ENCODE data around the gene OPRD1.
A peak's percentile ranks its signal among the peaks of the same experiment; 100 is the strongest.
"Not testable (repeated sequence)": the region's sequence is repeated elsewhere in the genome, so short reads cannot be mapped to it uniquely, and the experiment has no call there.

Gene OPRD1

DNA sequence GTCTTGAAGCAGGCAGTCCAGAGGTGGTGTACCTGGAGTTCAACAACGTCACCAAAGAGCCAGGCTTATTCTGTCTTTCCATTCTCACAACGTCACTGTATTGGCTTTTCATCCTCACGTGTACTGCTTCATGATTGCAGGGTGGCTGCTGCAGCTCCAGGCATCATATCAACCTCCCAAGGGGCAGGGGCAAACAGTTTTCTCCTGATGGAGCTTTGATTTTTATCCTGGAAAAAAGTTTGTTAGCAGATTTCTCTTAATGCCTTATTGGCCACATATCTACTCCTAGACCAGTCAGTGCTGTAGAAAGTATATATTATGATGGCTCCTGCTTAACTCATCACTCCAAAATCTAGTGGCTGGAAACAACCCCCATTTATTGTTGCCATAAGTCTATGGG is 8.3 kb upstream of the OPRD1 start:
- no peaks in the 10 kb centered on the region for H3K4me1 ChIP-seq (ENCODE audit: control insufficient read depth, insufficient read depth, low read length)
- H3K27me3 ChIP-seq (ENCODE audit: control insufficient read depth, insufficient read depth, low read length) = peaks cover 44% of the 10 kb centered on the region
- no peak overlapping the region for H3K9ac ChIP-seq (ENCODE audit: low read depth, low read length)
- H3K9me3 ChIP-seq (replicated peaks; ENCODE audit: low read length) = no peaks in the 10 kb centered on the region
- no peaks in the 10 kb centered on the region for H3K36me3 ChIP-seq (ENCODE audit: insufficient read depth, low read length)
- no peak overlapping the region for H3K4me3 ChIP-seq (ENCODE audit: low read length)
- no peak overlapping the region for H3K4me2 ChIP-seq (ENCODE audit: low read length)

DNA sequence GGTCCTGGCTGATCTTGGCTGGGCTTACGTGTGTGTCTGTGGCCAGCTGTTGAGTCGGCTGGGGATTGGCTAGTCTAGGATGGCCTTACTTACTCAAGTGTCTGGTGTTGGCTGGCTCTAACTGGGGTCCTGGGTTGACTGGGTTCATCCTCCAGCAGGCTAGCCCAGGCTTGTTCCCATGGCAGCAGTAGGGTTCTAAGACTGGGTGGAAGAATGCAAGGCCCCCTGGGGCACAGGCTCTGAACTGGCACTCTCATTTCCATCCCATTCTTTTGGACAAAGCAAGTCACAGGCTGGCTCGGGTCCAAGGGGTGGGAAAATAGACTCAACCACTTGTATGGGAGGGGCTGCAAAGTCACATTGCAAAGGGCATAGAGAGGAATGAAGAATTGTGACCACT is 7.9 kb upstream of the OPRD1 start:
- no peak overlapping the region for H3K4me2 ChIP-seq (ENCODE audit: low read length)
- no peaks in the 10 kb centered on the region for H3K4me1 ChIP-seq (ENCODE audit: control insufficient read depth, insufficient read depth, low read length)
- no peak overlapping the region for H3K4me3 ChIP-seq (ENCODE audit: low read length)
- H3K9me3 ChIP-seq (replicated peaks; ENCODE audit: low read length) = no peaks in the 10 kb centered on the region
- H3K36me3 ChIP-seq (ENCODE audit: insufficient read depth, low read length) = no peaks in the 10 kb centered on the region
- H3K9ac ChIP-seq (ENCODE audit: low read depth, low read length) = no peak overlapping the region
- H3K27me3 ChIP-seq (ENCODE audit: control insufficient read depth, insufficient read depth, low read length) = peaks cover 44% of the 10 kb centered on the region

- Histone ChIP-seq H3K36me3 (ENCODE audit: insufficient read depth, low read length) (no peaks in the 10 kb centered on the region), H3K4me1 (ENCODE audit: control insufficient read depth, insufficient read depth, low read length) (no peaks in the 10 kb centered on the region), H3K4me3 (ENCODE audit: low read length) (no peak overlapping the region), H3K9me3 (replicated peaks; ENCODE audit: low read length) (no peaks in the 10 kb centered on the region), H3K4me2 (ENCODE audit: low read length) (no peak overlapping the region), H3K9ac (ENCODE audit: low read depth, low read length) (no peak overlapping the region), H3K27me3 (ENCODE audit: control insufficient read depth, insufficient read depth, low read length) (peaks cover 54% of the 10 kb centered on the region)
Observed at GRCh38 chr1:28807046-28807445, 4.9 kb upstream of the OPRD1 start.

DNA sequence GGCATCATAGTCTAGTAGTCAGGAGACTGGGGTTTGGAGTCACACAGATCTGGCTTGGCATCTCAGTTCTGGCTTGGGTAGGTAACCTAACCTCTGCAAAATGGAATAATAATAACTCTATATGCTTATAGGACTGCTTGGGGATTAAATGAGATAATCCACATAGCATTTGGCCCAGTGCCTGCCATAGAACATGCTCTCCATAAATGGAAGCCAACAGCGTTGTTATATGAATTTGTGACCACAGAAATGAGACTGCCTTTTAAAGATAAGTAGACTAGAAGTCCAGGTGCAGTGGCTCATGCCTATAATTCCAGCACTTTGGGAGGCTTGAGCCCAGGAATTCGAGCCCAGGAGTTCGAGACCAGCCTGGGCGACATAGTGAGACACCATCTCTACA is 4.0 kb upstream of the OPRD1 start:
- Histone ChIP-seq H3K4me3 (ENCODE audit: low read length) (no peak overlapping the region), H3K9me3 (replicated peaks; ENCODE audit: low read length) (no peaks in the 10 kb centered on the region), H3K36me3 (ENCODE audit: insufficient read depth, low read length) (no peaks in the 10 kb centered on the region), H3K27me3 (ENCODE audit: control insufficient read depth, insufficient read depth, low read length) (peaks cover 59% of the 10 kb centered on the region), H3K4me2 (ENCODE audit: low read length) (no peak overlapping the region), H3K9ac (ENCODE audit: low read depth, low read length) (no peak overlapping the region), H3K4me1 (ENCODE audit: control insufficient read depth, insufficient read depth, low read length) (no peaks in the 10 kb centered on the region)

DNA sequence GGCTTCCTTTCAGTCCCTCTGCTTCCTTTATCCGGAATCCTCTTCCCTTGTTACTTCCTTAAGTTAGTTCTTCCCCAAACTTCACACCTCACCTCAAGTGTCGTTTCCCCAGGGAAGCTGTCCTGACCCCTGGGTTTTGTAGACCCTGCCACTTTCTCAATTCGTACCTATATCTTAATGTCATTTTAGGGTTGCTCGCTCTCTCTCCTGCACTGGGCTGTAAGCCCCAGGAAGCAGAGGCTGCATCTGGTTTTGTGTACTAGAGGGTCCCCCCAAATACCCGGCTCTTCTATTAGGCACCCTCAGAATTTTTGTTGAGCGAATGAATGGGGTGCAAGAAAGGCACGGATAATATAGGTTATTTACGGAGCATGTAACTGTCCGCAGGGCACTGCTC is 603 bp upstream of the OPRD1 start:
- Histone ChIP-seq H3K27me3 (ENCODE audit: control insufficient read depth, insufficient read depth, low read length) (peaks cover 63% of the 10 kb centered on the region), H3K4me3 (ENCODE audit: low read length) (no peak overlapping the region)

GRCh38 chr1:28812669-28813468 is 899 bp downstream of the OPRD1 start:
- Histone ChIP-seq H3K4me2 (ENCODE audit: low read length) (peak overlapping the region; percentile 22), H3K9me3 (replicated peaks; ENCODE audit: low read length) (no peaks in the 10 kb centered on the region), H3K36me3 (ENCODE audit: insufficient read depth, low read length) (no peaks in the 10 kb centered on the region), H3K4me1 (ENCODE audit: control insufficient read depth, insufficient read depth, low read length) (no peaks in the 10 kb centered on the region), H3K9ac (ENCODE audit: low read depth, low read length) (no peak overlapping the region), H3K4me3 (ENCODE audit: low read length) (peak overlapping the region; percentile 57), H3K27me3 (ENCODE audit: control insufficient read depth, insufficient read depth, low read length) (peaks cover 57% of the 10 kb centered on the region)

More for the DNA sequence above, 603 bp upstream of the OPRD1 start:
- Histone ChIP-seq H3K9ac (ENCODE audit: low read depth, low read length) (no peak overlapping the region), H3K9me3 (replicated peaks; ENCODE audit: low read length) (no peaks in the 10 kb centered on the region), H3K4me2 (ENCODE audit: low read length) (no peak overlapping the region), H3K36me3 (ENCODE audit: insufficient read depth, low read length) (no peaks in the 10 kb centered on the region), H3K4me1 (ENCODE audit: control insufficient read depth, insufficient read depth, low read length) (no peaks in the 10 kb centered on the region)

GRCh38 chr1:28813931-28814465 is 2.0 kb downstream of the OPRD1 start:
- no peak overlapping the region for H3K4me2 ChIP-seq (ENCODE audit: low read length)
- H3K9ac ChIP-seq (ENCODE audit: low read depth, low read length) = no peak overlapping the region
- H3K4me1 ChIP-seq (ENCODE audit: control insufficient read depth, insufficient read depth, low read length) = no peaks in the 10 kb centered on the region
- H3K36me3 ChIP-seq (ENCODE audit: insufficient read depth, low read length) = no peaks in the 10 kb centered on the region
- no peak overlapping the region for H3K4me3 ChIP-seq (ENCODE audit: low read length)
- no peaks in the 10 kb centered on the region for H3K9me3 ChIP-seq (replicated peaks; ENCODE audit: low read length)
- H3K27me3 ChIP-seq (ENCODE audit: control insufficient read depth, insufficient read depth, low read length) = peaks cover 62% of the 10 kb centered on the region

DNA sequence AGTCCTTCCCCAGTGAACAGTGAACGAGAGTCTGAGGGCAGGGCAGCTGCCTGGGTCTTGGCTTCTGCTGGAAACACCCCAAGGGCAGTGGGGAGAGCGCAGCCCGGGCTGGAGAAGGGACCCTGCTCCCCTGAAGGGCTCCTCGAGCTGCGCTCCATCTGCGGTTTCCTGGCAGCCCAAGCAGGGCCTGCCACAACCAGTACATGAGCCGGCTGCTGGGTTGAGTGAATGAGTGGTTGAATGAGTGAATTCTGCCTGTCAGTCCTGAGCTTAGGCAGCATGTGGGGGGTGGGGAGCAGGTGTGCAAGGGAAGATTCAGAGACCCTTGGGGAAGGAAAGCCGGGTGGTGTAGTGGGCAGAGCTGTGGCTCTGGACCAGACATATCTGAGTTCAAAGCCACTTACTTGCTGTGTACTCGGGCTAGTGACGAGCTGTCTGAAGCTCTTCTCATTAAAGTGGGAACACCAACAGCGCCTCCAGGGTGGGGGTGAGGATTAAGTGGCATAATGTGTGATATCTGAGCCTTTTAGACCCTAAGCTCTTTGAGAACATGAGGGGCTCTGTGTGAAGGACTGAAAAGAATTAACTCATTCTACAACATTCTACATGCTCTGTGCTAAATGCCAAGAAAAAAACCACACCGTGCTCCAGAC is 3.7 kb downstream of the OPRD1 start:
- Histone ChIP-seq H3K36me3 (ENCODE audit: insufficient read depth, low read length) (no peaks in the 10 kb centered on the region), H3K9ac (ENCODE audit: low read depth, low read length) (no peak overlapping the region), H3K4me2 (ENCODE audit: low read length) (no peak overlapping the region), H3K4me1 (ENCODE audit: control insufficient read depth, insufficient read depth, low read length) (no peaks in the 10 kb centered on the region), H3K4me3 (ENCODE audit: low read length) (no peak overlapping the region), H3K27me3 (ENCODE audit: control insufficient read depth, insufficient read depth, low read length) (peaks cover 57% of the 10 kb centered on the region), H3K9me3 (replicated peaks; ENCODE audit: low read length) (no peaks in the 10 kb centered on the region)

- H3K4me3 ChIP-seq (ENCODE audit: low read length) = no peak overlapping the region
- H3K4me2 ChIP-seq (ENCODE audit: low read length) = no peak overlapping the region
- H3K27me3 ChIP-seq (ENCODE audit: control insufficient read depth, insufficient read depth, low read length) = peaks cover 45% of the 10 kb centered on the region
- no peaks in the 10 kb centered on the region for H3K9me3 ChIP-seq (replicated peaks; ENCODE audit: low read length)
- H3K4me1 ChIP-seq (ENCODE audit: control insufficient read depth, insufficient read depth, low read length) = no peaks in the 10 kb centered on the region
- H3K36me3 ChIP-seq (ENCODE audit: insufficient read depth, low read length) = no peaks in the 10 kb centered on the region
- H3K9ac ChIP-seq (ENCODE audit: low read depth, low read length) = no peak overlapping the region
Observed at GRCh38 chr1:28817133-28817532, 5.2 kb downstream of the OPRD1 start.

- Histone ChIP-seq H3K4me2 (ENCODE audit: low read length) (no peak overlapping the region), H3K9ac (ENCODE audit: low read depth, low read length) (no peak overlapping the region), H3K9me3 (replicated peaks; ENCODE audit: low read length) (no peaks in the 10 kb centered on the region), H3K4me3 (ENCODE audit: low read length) (no peak overlapping the region), H3K4me1 (ENCODE audit: control insufficient read depth, insufficient read depth, low read length) (no peaks in the 10 kb centered on the region), H3K36me3 (ENCODE audit: insufficient read depth, low read length) (no peaks in the 10 kb centered on the region), H3K27me3 (ENCODE audit: control insufficient read depth, insufficient read depth, low read length) (peaks cover 27% of the 10 kb centered on the region)
Observed at GRCh38 chr1:28819020-28819419, 7.0 kb downstream of the OPRD1 start.

GRCh38 chr1:28822799-28823198 is 10.8 kb downstream of the OPRD1 start:
- no peaks in the 10 kb centered on the region for H3K36me3 ChIP-seq (ENCODE audit: insufficient read depth, low read length)
- no peak overlapping the region for H3K9ac ChIP-seq (ENCODE audit: low read depth, low read length)
- H3K4me1 ChIP-seq (ENCODE audit: control insufficient read depth, insufficient read depth, low read length) = peaks cover 4% of the 10 kb centered on the region
- H3K27me3 ChIP-seq (ENCODE audit: control insufficient read depth, insufficient read depth, low read length) = peaks cover 15% of the 10 kb centered on the region
- no peak overlapping the region for H3K4me2 ChIP-seq (ENCODE audit: low read length)
- no peaks in the 10 kb centered on the region for H3K9me3 ChIP-seq (replicated peaks; ENCODE audit: low read length)
- H3K4me3 ChIP-seq (ENCODE audit: low read length) = no peak overlapping the region

DNA sequence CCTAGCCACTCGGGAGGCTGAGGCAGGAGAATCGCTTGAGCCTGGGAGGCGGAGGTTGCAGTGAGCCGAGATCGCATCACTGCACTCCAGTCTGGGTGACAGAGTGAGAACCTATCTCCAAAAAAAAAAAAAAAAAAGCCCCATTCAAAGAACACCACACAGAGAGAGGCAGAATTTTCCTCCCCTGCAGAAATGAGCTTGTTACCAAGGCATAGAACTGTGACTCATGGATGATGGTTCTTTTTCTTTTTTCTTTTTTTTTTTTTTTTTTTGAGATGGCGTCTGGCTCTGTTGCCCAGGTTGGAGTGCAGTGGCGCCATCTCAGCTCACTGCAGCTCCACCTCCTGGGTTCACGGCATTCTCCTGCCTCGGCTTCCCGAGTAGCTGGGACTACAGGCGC is 12.1 kb downstream of the OPRD1 start:
- not testable (repeated sequence) for H3K9ac ChIP-seq (ENCODE audit: low read depth, low read length); H3K9me3 ChIP-seq (replicated peaks; ENCODE audit: low read length); H3K4me1 ChIP-seq (ENCODE audit: control insufficient read depth, insufficient read depth, low read length); H3K4me2 ChIP-seq (ENCODE audit: low read length); H3K36me3 ChIP-seq (ENCODE audit: insufficient read depth, low read length); H3K4me3 ChIP-seq (ENCODE audit: low read length)
- peaks cover 14% of the 10 kb centered on the region for H3K27me3 ChIP-seq (ENCODE audit: control insufficient read depth, insufficient read depth, low read length)
